ENCODE measurements around the gene TAC3.
A peak's percentile ranks its signal among the peaks of the same experiment; 100 is the strongest.
"Not testable (repeated sequence)": the region's sequence is repeated elsewhere in the genome, so short reads cannot be mapped to it uniquely, and the experiment has no call there.

Gene TAC3

DNA sequence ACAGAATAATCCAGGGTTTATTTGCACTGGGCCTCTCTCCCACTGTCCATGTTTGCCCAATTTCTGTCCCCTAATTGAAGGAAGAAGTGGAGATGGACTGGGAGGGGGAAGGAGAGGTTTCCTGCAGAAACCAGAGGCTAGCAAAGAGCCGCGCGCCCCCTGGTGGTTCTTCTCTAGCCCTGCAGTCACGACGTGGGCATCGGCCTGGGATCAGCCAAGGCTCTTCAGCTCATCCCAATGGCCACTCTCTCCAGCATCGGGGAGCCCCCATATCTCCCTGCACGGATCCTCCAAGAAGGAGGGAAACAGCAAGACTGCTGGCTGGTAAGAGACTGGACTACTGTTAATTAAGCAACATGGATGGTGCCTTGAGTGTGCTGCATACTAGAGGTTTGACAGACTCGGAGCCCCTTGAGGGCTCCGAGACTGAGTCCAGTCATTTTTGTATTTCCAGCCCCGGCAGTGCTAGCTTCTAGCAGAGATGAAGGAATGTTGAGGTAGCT lies 28.7 kb downstream of the TAC3 start:
- Histone ChIP-seq H3K27me3 (ENCODE audit: insufficient read depth, low read depth, severe bottlenecking) (peaks cover 3% of the 10 kb centered on the region), H3K4me3 (ENCODE audit: low read depth, low read length) (no peak overlapping the region), H3K36me3 (no peaks in the 10 kb centered on the region), H3K27ac (no peak overlapping the region), H3K9me3 (ENCODE audit: severe bottlenecking) (no peaks in the 10 kb centered on the region)
- peak; percentile 80 for DNase-seq
- TF ChIP-seq, protein P1, sequence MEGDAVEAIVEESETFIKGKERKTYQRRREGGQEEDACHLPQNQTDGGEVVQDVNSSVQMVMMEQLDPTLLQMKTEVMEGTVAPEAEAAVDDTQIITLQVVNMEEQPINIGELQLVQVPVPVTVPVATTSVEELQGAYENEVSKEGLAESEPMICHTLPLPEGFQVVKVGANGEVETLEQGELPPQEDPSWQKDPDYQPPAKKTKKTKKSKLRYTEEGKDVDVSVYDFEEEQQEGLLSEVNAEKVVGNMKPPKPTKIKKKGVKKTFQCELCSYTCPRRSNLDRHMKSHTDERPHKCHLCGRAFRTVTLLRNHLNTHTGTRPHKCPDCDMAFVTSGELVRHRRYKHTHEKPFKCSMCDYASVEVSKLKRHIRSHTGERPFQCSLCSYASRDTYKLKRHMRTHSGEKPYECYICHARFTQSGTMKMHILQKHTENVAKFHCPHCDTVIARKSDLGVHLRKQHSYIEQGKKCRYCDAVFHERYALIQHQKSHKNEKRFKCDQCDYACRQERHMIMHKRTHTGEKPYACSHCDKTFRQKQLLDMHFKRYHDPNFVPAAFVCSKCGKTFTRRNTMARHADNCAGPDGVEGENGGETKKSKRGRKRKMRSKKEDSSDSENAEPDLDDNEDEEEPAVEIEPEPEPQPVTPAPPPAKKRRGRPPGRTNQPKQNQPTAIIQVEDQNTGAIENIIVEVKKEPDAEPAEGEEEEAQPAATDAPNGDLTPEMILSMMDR (IDR thresholded peaks at IDR 0.05; ENCODE audit: low read depth, low read length) = peak; percentile 96

GRCh38 chr12:56987011-56987410 lies 29.3 kb downstream of the TAC3 start:
- TF ChIP-seq, protein P1 (IDR thresholded peaks at IDR 0.05; ENCODE audit: low read depth, low read length) = no peak
- Histone ChIP-seq H3K36me3 (no peaks in the 10 kb centered on the region), H3K4me3 (ENCODE audit: low read depth, low read length) (no peak overlapping the region), H3K27me3 (ENCODE audit: insufficient read depth, low read depth, severe bottlenecking) (peaks cover 3% of the 10 kb centered on the region), H3K27ac (no peak overlapping the region), H3K9me3 (ENCODE audit: severe bottlenecking) (no peaks in the 10 kb centered on the region)
- DNase-seq = no peak

GRCh38 chr12:56985714-56986113 lies 30.6 kb downstream of the TAC3 start:
- not testable (repeated sequence) for H3K27ac ChIP-seq; H3K9me3 ChIP-seq (ENCODE audit: severe bottlenecking); H3K4me3 ChIP-seq (ENCODE audit: low read depth, low read length); H3K36me3 ChIP-seq; DNase-seq; H3K27me3 ChIP-seq (ENCODE audit: insufficient read depth, low read depth, severe bottlenecking)

- TF ChIP-seq, protein P1 (IDR thresholded peaks at IDR 0.05; ENCODE audit: low read depth, low read length) = no peak
- H3K27ac ChIP-seq = no peak overlapping the region
- H3K36me3 ChIP-seq = no peaks in the 10 kb centered on the region
- DNase-seq = no peak
- peaks cover 3% of the 10 kb centered on the region for H3K27me3 ChIP-seq (ENCODE audit: insufficient read depth, low read depth, severe bottlenecking)
- H3K4me3 ChIP-seq (ENCODE audit: low read depth, low read length) = no peak overlapping the region
- no peaks in the 10 kb centered on the region for H3K9me3 ChIP-seq (ENCODE audit: severe bottlenecking)
Measured at GRCh38 chr12:56983386-56983785, 32.9 kb downstream of the TAC3 start.

DNA sequence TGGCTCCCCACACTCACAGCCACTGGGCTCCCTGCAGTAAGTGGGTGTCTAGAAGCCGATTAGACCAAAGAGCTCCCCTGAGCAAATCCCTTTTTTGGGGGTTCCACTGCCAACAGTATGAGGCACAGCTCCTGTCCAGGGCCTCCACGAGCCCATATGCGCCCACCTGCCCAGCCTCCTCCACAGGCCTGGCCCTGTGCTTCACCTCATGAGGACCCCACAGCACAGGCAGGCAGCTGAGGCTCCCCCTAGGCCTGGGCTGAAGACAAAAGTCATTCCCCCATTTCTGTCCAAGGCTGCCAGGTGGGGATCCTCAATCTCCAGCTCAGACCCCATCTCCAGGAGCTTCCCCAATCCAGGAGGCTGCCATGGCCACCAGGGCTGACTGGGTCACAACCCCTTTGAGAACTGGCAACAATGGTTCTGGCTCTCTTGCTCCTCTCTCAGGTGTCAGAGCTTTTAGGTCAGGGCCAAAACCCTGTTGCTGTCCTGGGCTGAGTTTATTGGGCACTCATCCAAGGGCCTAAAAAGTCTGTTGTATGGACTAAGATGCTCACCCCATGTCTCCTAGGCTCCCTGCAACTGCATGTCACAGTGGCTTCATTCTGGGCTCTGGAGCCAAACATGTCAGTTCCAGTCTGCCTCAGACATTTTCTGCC lies 33.6 kb downstream of the TAC3 start:
- not testable (repeated sequence) for H3K36me3 ChIP-seq; H3K27me3 ChIP-seq (ENCODE audit: insufficient read depth, low read depth, severe bottlenecking); H3K9me3 ChIP-seq (ENCODE audit: severe bottlenecking); H3K4me3 ChIP-seq (ENCODE audit: low read depth, low read length); H3K27ac ChIP-seq; DNase-seq

- H3K9me3 ChIP-seq (ENCODE audit: severe bottlenecking) = no peaks in the 10 kb centered on the region
- H3K4me3 ChIP-seq (ENCODE audit: low read depth, low read length) = no peak overlapping the region
- no peak overlapping the region for H3K27ac ChIP-seq
- no peaks in the 10 kb centered on the region for H3K36me3 ChIP-seq
- H3K27me3 ChIP-seq (ENCODE audit: insufficient read depth, low read depth, severe bottlenecking) = no peaks in the 10 kb centered on the region
- TF ChIP-seq, protein P1 (IDR thresholded peaks at IDR 0.05; ENCODE audit: low read depth, low read length) = no peak
- no peak for DNase-seq
Measured at GRCh38 chr12:56980941-56981530, 35.3 kb downstream of the TAC3 start.

DNA sequence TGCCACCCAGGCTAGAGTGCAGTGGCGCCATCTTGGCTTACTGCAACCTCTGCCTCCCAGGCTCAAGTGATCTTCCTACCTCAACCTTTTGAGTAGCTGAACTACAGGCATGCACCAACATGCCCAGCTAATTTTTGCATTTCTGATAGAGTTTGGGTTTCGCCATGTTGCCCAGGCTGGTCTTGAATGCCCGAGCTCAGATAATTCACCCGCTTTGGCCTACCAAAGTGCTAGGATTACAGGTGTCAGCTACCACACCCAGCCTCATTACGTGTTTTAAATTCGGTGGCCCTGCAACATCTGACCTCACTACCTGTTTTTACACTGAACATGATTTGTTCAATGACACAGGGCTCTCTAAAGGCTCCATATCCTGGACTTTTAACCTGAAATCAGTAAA lies 36.1 kb downstream of the TAC3 start:
- no peaks in the 10 kb centered on the region for H3K27me3 ChIP-seq (ENCODE audit: insufficient read depth, low read depth, severe bottlenecking)
- TF ChIP-seq, protein P1 (IDR thresholded peaks at IDR 0.05; ENCODE audit: low read depth, low read length) = no peak
- no peaks in the 10 kb centered on the region for H3K9me3 ChIP-seq (ENCODE audit: severe bottlenecking)
- H3K27ac ChIP-seq = no peak overlapping the region
- no peak for DNase-seq
- no peaks in the 10 kb centered on the region for H3K36me3 ChIP-seq
- no peak overlapping the region for H3K4me3 ChIP-seq (ENCODE audit: low read depth, low read length)
